SIG-M5 treated with dmso at 0.1 percent for 504 hours (cell line): Measurements from ENCODE around the gene ITPR1.

Source experiments
- DNase-seq: peaks from one replicate; lab custom pipeline; 2025; ENCODE audit not compliant: unreplicated experiment; lab: John Stamatoyannopoulos, UW

Gene ITPR1

GRCh38 chr3:4738737-4739274 lies 245.7 kb downstream of the ITPR1 start:
- no peak for DNase-seq

- DNase-seq: no peak
Measured at GRCh38 chr3:4739289-4740236, 246.4 kb downstream of the ITPR1 start.

GRCh38 chr3:4740397-4741105 lies 247.4 kb downstream of the ITPR1 start:
- no peak for DNase-seq

GRCh38 chr3:4741106-4741403 lies 247.9 kb downstream of the ITPR1 start:
- DNase-seq: no peak

GRCh38 chr3:4741404-4742307 lies 248.5 kb downstream of the ITPR1 start:
- peak; percentile 57 for DNase-seq

GRCh38 chr3:4742359-4742758 lies 249.2 kb downstream of the ITPR1 start:
- no peak for DNase-seq

GRCh38 chr3:4743371-4743770 lies 250.2 kb downstream of the ITPR1 start:
- no peak for DNase-seq

- no peak for DNase-seq
Measured at GRCh38 chr3:4744405-4745234, 251.5 kb downstream of the ITPR1 start.

- DNase-seq: no peak
Measured at GRCh38 chr3:4745235-4745610, 252.1 kb downstream of the ITPR1 start.

- no peak for DNase-seq
Measured at GRCh38 chr3:4746241-4746958, 253.3 kb downstream of the ITPR1 start.

- no peak for DNase-seq
Measured at GRCh38 chr3:4748127-4748526, 255.0 kb downstream of the ITPR1 start.

GRCh38 chr3:4748701-4749378 lies 255.7 kb downstream of the ITPR1 start:
- DNase-seq: no peak

- no peak for DNase-seq
Measured at GRCh38 chr3:4749567-4750002, 256.4 kb downstream of the ITPR1 start.

GRCh38 chr3:4750306-4750968 lies 257.3 kb downstream of the ITPR1 start:
- no peak for DNase-seq

GRCh38 chr3:4751029-4751501 lies 257.9 kb downstream of the ITPR1 start:
- DNase-seq: no peak

GRCh38 chr3:4751502-4752101 lies 258.5 kb downstream of the ITPR1 start:
- DNase-seq: peak; percentile 85

GRCh38 chr3:4752201-4753072 lies 259.3 kb downstream of the ITPR1 start:
- peak; percentile 92 for DNase-seq
